ENCODE measurements around the gene STPG4. TPM values are rescaled to one million over a fixed set of nuclear protein-coding genes. Genes with fewer than 3 reads are reported as not detected.

Gene STPG4
- total and polyA plus RNA-seq, 2 of the 8 experiments (the other 6 are each of a cell fraction or from before 2014, with no cell fraction given), result 0.28 TPM; not detected in 1

DNA sequence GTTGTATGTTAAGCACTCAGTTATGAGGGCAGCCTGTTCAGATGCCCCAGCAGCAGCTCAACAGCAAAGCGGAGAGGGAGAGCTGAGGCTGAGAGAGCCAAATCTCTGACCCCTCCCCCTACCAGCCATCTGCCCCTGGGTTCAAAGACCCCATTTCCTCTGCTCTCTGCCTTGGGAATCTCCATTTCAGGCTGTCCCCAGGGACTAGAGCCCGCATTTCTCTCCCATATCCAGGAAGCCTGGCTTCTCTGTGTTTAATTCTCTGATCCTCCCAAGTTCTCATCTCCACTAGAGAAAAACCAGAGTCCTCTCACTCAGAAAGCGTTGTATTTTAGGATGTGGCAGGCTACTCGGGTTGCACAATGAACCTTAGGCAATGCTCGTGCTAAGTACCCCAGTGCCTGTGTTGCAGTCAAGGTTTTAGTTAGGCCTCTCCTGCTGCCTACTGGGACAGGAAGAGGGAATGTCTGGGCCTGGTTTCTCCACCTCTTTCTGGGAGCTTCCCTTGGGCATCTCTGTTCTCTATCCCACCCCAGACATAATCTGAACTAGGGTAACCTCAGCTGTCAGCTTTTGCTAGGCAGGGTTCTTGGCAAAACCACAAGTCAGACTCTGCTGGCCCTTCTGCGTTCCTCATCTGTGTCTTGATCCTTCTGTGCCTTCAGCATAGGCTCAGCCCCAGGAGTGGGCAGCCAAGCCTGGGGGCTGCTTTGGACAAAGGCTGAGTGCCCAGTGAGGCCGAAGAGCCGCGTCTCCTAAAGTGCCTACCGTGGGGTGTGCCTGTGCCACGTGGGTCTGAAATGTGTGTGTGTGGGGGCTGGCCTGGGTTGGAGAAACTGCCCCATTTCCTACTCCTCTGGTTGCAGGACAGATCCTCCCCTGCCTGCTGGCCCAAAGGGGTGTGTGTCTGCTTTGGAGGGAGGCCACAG is 96.8 kb downstream of the STPG4 start:
- peak overlapping the region; percentile 99; the same call in 1 of the 2 replicates for H2BK15ac ChIP-seq (ENCODE audit: low read length)
- no peaks in the 10 kb centered on the region for H3K79me1 ChIP-seq (ENCODE audit: low read depth, low read length)
- no peak overlapping the region for H3K4me3 ChIP-seq (ENCODE audit: extremely low read depth in 1 of 4, insufficient read depth in 2 of 4, low read depth in 3 of 4, low read length in 4 of 4)
- TF ChIP-seq CREB1 (IDR thresholded peaks at IDR 0.05) (peak; percentile 77), RFX5 (IDR thresholded peaks at IDR 0.05; ENCODE audit: borderline replicate concordance, low read depth, low read length) (peak; percentile 91)
- TF ChIP-seq, protein P1, sequence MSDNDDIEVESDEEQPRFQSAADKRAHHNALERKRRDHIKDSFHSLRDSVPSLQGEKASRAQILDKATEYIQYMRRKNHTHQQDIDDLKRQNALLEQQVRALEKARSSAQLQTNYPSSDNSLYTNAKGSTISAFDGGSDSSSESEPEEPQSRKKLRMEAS (IDR thresholded peaks at IDR 0.05), result no peak
- H4K8ac ChIP-seq (ENCODE audit: extremely low read depth, insufficient read depth, low read length), result peak overlapping the region; percentile 45; the same call in 1 of the 2 replicates
- H2BK5ac ChIP-seq (ENCODE audit: low read depth, low read length), result peak overlapping the region; percentile 66; the same call in 1 of the 2 replicates
- no peak overlapping the region for H2BK120ac ChIP-seq (replicated peaks; ENCODE audit: low read depth, low read length)
- no peaks in the 10 kb centered on the region for H3K27me3 ChIP-seq (replicated peaks in 1 of 4; ENCODE audit: control insufficient read depth in 3 of 4, extremely low read depth in 1 of 4, insufficient read depth in 3 of 4, low read length in 3 of 4)
- H3K56ac ChIP-seq (replicated peaks; ENCODE audit: insufficient read length, low read depth, low read length), result no peak overlapping the region
- H3K79me2 ChIP-seq (ENCODE audit: control insufficient read depth in 1 of 2, insufficient read depth in 2 of 2, low read length in 2 of 2), result no peaks in the 10 kb centered on the region
- H4K91ac ChIP-seq (replicated peaks; ENCODE audit: insufficient read length, low read length), result no peak overlapping the region
- no peak overlapping the region for H3K9ac ChIP-seq (replicated peaks in 1 of 4; ENCODE audit: extremely low read depth in 1 of 4, low read depth in 3 of 4, low read length in 3 of 4)
- no peak overlapping the region for H3K23ac ChIP-seq (ENCODE audit: insufficient read length)
- CTCF ChIA-PET (ENCODE audit: partially characterized antibody), result interaction anchor here (0.6 to 1.9 kb wide), 9 partner anchors 8 to 353 kb away, joined by 3 to 6 read pairs (median 3); no protein-coding TSS in a partner anchor
- POLR2A ChIA-PET (ENCODE audit: partially characterized antibody), result interaction anchor here (1.4 kb wide), 1 partner anchor 12 kb away, joined by 4 read pairs; no protein-coding TSS in a partner anchor
- H2BK12ac ChIP-seq (ENCODE audit: low read depth, low read length), result peak overlapping the region; percentile 68; the same call in 1 of the 2 replicates
- no peak overlapping the region for H2AFZ ChIP-seq (ENCODE audit: low read length)
- FAIRE-seq (no peak), DNase-seq (ENCODE audit: low read depth in 1 of 2, low spot score in 2 of 2) (no peak)
- H3K9me3 ChIP-seq (ENCODE audit: insufficient read depth in 2 of 2, low read depth in 1 of 2, low read length in 1 of 2), result no peaks in the 10 kb centered on the region
- no peaks in the 10 kb centered on the region for H4K20me1 ChIP-seq (replicated peaks in 1 of 2; ENCODE audit: control insufficient read depth in 1 of 2, insufficient read depth in 2 of 2, low read length in 2 of 2)
- H4K5ac ChIP-seq (ENCODE audit: insufficient read length, low read depth, low read length), result no peak overlapping the region
- H3K4me2 ChIP-seq (ENCODE audit: insufficient read depth in 1 of 2, low read depth in 2 of 2, low read length in 2 of 2), result no peak overlapping the region
- H2BK20ac ChIP-seq (ENCODE audit: low read length), result no peak overlapping the region
- H3K27ac ChIP-seq (ENCODE audit: low read depth, low read length), result no peak overlapping the region; the same call in 1 of the 2 replicates
- no peak overlapping the region; the same call in 1 of the 2 replicates for H2AK5ac ChIP-seq (ENCODE audit: low read depth, low read length)
- H3K4me1 ChIP-seq (replicated peaks in 1 of 4; ENCODE audit: control insufficient read depth in 3 of 4, insufficient read depth in 4 of 4, low read length in 3 of 4), result peaks cover 3 to 19% (median 9%) of the 10 kb centered on the region in 4 experiments
- H3K36me3 ChIP-seq (ENCODE audit: control insufficient read depth in 2 of 4, insufficient read depth in 4 of 4, low read length in 3 of 4), result no peaks in the 10 kb centered on the region
- H3K18ac ChIP-seq (ENCODE audit: extremely low read depth, low read length), result no peak overlapping the region
- 81% methylated on average over 11 of the region's 11 CpGs; no CpG with 5 or more reads in 1 of the 2 experiments for WGBS, 2 experiments (ENCODE audit: extremely low coverage in 1 of 2, insufficient coverage in 1 of 2, insufficient read length in 1 of 2, insufficient replicate concordance in 2 of 2, low coverage in 1 of 2, low lambda C conversion rate in 2 of 2, missing lambda C conversion rate in 1 of 2)
- no peaks in the 10 kb centered on the region for H3K23me2 ChIP-seq (ENCODE audit: low read depth, low read length)
- H3K4ac ChIP-seq (replicated peaks; ENCODE audit: insufficient read length, low read depth, low read length), result no peak overlapping the region
- no peak overlapping the region for H3K14ac ChIP-seq (ENCODE audit: insufficient read length)

All from H1 (cell line).